Measurements from ENCODE around the gene FKBP1A.

The FKBP1A gene

GRCh38 chr20:1325173-1326030 is 67.5 kb downstream of the FKBP1A start:
- no peaks in the 10 kb centered on the region for H3K9me3 Mint-ChIP-seq
- H3K36me3 Mint-ChIP-seq (ENCODE audit: low read depth), result no peaks in the 10 kb centered on the region
- H3K27ac Mint-ChIP-seq, result no peak overlapping the region
- peaks cover 7% of the 10 kb centered on the region for H3K4me1 Mint-ChIP-seq
- TF ChIP-seq CTCF (IDR thresholded peaks at IDR 0.05; ENCODE audit: unreplicated experiment in 3 of 3), result no peak
- no peak overlapping the region for H3K4me3 Mint-ChIP-seq
- no peaks in the 10 kb centered on the region for H3K27me3 Mint-ChIP-seq (ENCODE audit: low read depth)

- Mint-ChIP-seq H3K4me3 (peak overlapping the region in 1 of 3 experiments; percentile 26), H3K36me3 (ENCODE audit: low read depth) (no peaks in the 10 kb centered on the region), H3K9me3 (no peaks in the 10 kb centered on the region), H3K27me3 (ENCODE audit: low read depth) (no peaks in the 10 kb centered on the region), H3K27ac (no peak overlapping the region), H3K4me1 (peaks cover 6% of the 10 kb centered on the region)
- TF ChIP-seq CTCF (IDR thresholded peaks at IDR 0.05; ENCODE audit: unreplicated experiment in 3 of 3), result no peak
Measured at GRCh38 chr20:1324598-1325172, 68.2 kb downstream of the FKBP1A start.

- Mint-ChIP-seq H3K9me3 (no peaks in the 10 kb centered on the region), H3K4me1 (no peaks in the 10 kb centered on the region), H3K4me3 (peak overlapping the region in 2 of 3 experiments; percentile 47 to 55), H3K27ac (peak overlapping the region in 2 of 3 experiments; percentile 45 to 55), H3K36me3 (ENCODE audit: low read depth) (no peaks in the 10 kb centered on the region), H3K27me3 (ENCODE audit: low read depth) (no peaks in the 10 kb centered on the region)
- TF ChIP-seq CTCF (IDR thresholded peaks at IDR 0.05; ENCODE audit: unreplicated experiment in 3 of 3), result no peak
Measured at GRCh38 chr20:1323830-1324597, 68.8 kb downstream of the FKBP1A start.

- peak overlapping the region; percentile 22 to 69 (median 57) for H3K4me3 Mint-ChIP-seq
- no peaks in the 10 kb centered on the region for H3K36me3 Mint-ChIP-seq (ENCODE audit: low read depth)
- peak overlapping the region in 2 of 3 experiments; percentile 71 to 90 for H3K27ac Mint-ChIP-seq
- no peak for TF ChIP-seq CTCF (IDR thresholded peaks at IDR 0.05; ENCODE audit: unreplicated experiment in 3 of 3)
- H3K9me3 Mint-ChIP-seq, result no peaks in the 10 kb centered on the region
- H3K27me3 Mint-ChIP-seq (ENCODE audit: low read depth), result no peaks in the 10 kb centered on the region
- no peaks in the 10 kb centered on the region for H3K4me1 Mint-ChIP-seq
Measured at GRCh38 chr20:1323256-1323655, 69.6 kb downstream of the FKBP1A start.

- peak overlapping the region in 2 of 3 experiments; percentile 22 to 57 for H3K4me3 Mint-ChIP-seq
- H3K9me3 Mint-ChIP-seq, result no peaks in the 10 kb centered on the region
- H3K4me1 Mint-ChIP-seq, result no peaks in the 10 kb centered on the region
- no peaks in the 10 kb centered on the region for H3K27me3 Mint-ChIP-seq (ENCODE audit: low read depth)
- no peak for TF ChIP-seq CTCF (IDR thresholded peaks at IDR 0.05; ENCODE audit: unreplicated experiment in 3 of 3)
- no peaks in the 10 kb centered on the region for H3K36me3 Mint-ChIP-seq (ENCODE audit: low read depth)
- peak overlapping the region in 2 of 3 experiments; percentile 71 to 90 for H3K27ac Mint-ChIP-seq
Measured at GRCh38 chr20:1322511-1323245, 70.2 kb downstream of the FKBP1A start.

All from nephron (organoid).